ENCODE data around the gene AGTRAP. TPM values are rescaled to one million over a fixed set of nuclear protein-coding genes. Genes with fewer than 3 reads are reported as not detected.

AGTRAP gene
- total RNA-seq, 3 donors from 2014 or later, result 61.9 to 74.7 (median 66.4) TPM

GRCh38 chr1:11759791-11760190, 23.9 kb downstream of the AGTRAP start:
- no peak for TF ChIP-seq POLR2A (IDR thresholded peaks at IDR 0.05)
- DNase-seq (ENCODE audit: low spot score in 2 of 2), result no peak
- no peak overlapping the region for H3K4me3 ChIP-seq
- H3K4me1 ChIP-seq, result no peaks in the 10 kb centered on the region
- H3K27ac ChIP-seq, result no peak overlapping the region
- intact Hi-C loops (cut with DNase I; ENCODE audit: low total_unique reads), result no loop called here
- peaks cover 0 to 9% of the 10 kb centered on the region in 2 donors for H3K27me3 ChIP-seq
- H3K36me3 ChIP-seq, result no peaks in the 10 kb centered on the region
- no peaks in the 10 kb centered on the region for H3K9me3 ChIP-seq

- Histone ChIP-seq H3K27ac (no peak overlapping the region), H3K4me1 (no peaks in the 10 kb centered on the region), H3K9me3 (no peaks in the 10 kb centered on the region), H3K4me3 (no peak overlapping the region), H3K27me3 (peaks cover 0 to 9% of the 10 kb centered on the region in 2 donors), H3K36me3 (no peaks in the 10 kb centered on the region)
- intact Hi-C loops (cut with DNase I; ENCODE audit: low total_unique reads), result no loop called here
- no peak for TF ChIP-seq POLR2AphosphoS5 (IDR thresholded peaks at IDR 0.05)
- no peak for TF ChIP-seq CTCF (IDR thresholded peaks at IDR 0.05)
- no peak for TF ChIP-seq POLR2A (IDR thresholded peaks at IDR 0.05)
- no peak for DNase-seq (ENCODE audit: low spot score in 2 of 2)
Measured at GRCh38 chr1:11761285-11761684, 25.3 kb downstream of the AGTRAP start.

- Histone ChIP-seq H3K27ac (no peak within 1 kb of the TSS), H3K4me1 (no peaks in the 10 kb centered on the region), H3K4me3 (no peak within 1 kb of the TSS), H3K9me3 (no peaks in the 10 kb centered on the region), H3K36me3 (no peaks in the 10 kb centered on the region), H3K27me3 (peaks cover 0 to 9% of the 10 kb centered on the region in 2 donors)
- DNase-seq (ENCODE audit: low spot score in 2 of 2), result no peak
- intact Hi-C loops (cut with DNase I; ENCODE audit: low total_unique reads), result no loop called here
- TF ChIP-seq POLR2A (IDR thresholded peaks at IDR 0.05), result no peak
- TF ChIP-seq CTCF (IDR thresholded peaks at IDR 0.05), result no peak
- no peak for TF ChIP-seq POLR2AphosphoS5 (IDR thresholded peaks at IDR 0.05)
Measured at GRCh38 chr1:11761988-11762406, 26.1 kb downstream of the AGTRAP start, which contains the start of gene C1orf167. Gene C1orf167, plus strand, starts transcription at chr1:11762193. Its CDS starts 2,208 bp downstream, at chr1:11764401.

GRCh38 chr1:11764115-11764514, 28.2 kb downstream of the AGTRAP start:
- H3K36me3 ChIP-seq, result no peaks in the 10 kb centered on the region
- DNase-seq (ENCODE audit: low spot score in 2 of 2), result no peak
- peaks cover 0 to 9% of the 10 kb centered on the region in 2 donors for H3K27me3 ChIP-seq
- intact Hi-C loops (cut with DNase I; ENCODE audit: low total_unique reads), result no loop called here
- no peak for TF ChIP-seq POLR2AphosphoS5 (IDR thresholded peaks at IDR 0.05)
- no peak for TF ChIP-seq CTCF (IDR thresholded peaks at IDR 0.05)
- no peak for TF ChIP-seq POLR2A (IDR thresholded peaks at IDR 0.05)
- no peak overlapping the region for H3K27ac ChIP-seq
- H3K9me3 ChIP-seq, result no peaks in the 10 kb centered on the region
- H3K4me3 ChIP-seq, result no peak overlapping the region
- no peaks in the 10 kb centered on the region for H3K4me1 ChIP-seq

- no peak for DNase-seq (ENCODE audit: low spot score in 2 of 2)
- Histone ChIP-seq H3K27ac (no peak overlapping the region), H3K4me1 (no peaks in the 10 kb centered on the region), H3K4me3 (no peak overlapping the region), H3K27me3 (peaks cover 0 to 9% of the 10 kb centered on the region in 2 donors), H3K9me3 (no peaks in the 10 kb centered on the region), H3K36me3 (no peaks in the 10 kb centered on the region)
- no peak for TF ChIP-seq POLR2A (IDR thresholded peaks at IDR 0.05)
- TF ChIP-seq POLR2AphosphoS5 (IDR thresholded peaks at IDR 0.05), result no peak
- TF ChIP-seq CTCF (IDR thresholded peaks at IDR 0.05), result no peak
- intact Hi-C loops (cut with DNase I; ENCODE audit: low total_unique reads), result no loop called here
Measured at GRCh38 chr1:11764519-11764918, 28.6 kb downstream of the AGTRAP start.

Measured in breast epithelium (tissue), 4 donors.